Testis (tissue), 2 donors: ENCODE data around the gene ABCB11.

ENCODE experiments used
- CTCF ChIP-seq, 3 experiments: fragments of 450-650 bp in 2 of 3; fragments of 200-600 bp in 1 of 3; sonication (generic) in 1 of 3; IDR thresholded peaks; one replicate each; pipeline ENCODE4 v1.5.1; 2016 to 2019; ENCODE audit warnings: antibody characterized with exemption in 3 of 3, mild to moderate bottlenecking in 2 of 3, moderate library complexity in 1 of 3
- POLR2A ChIP-seq: fragments of 450-650 bp; IDR thresholded peaks from one replicate; pipeline ENCODE4 v1.6.1; 2017; ENCODE audit warnings: antibody characterized with exemption, mild to moderate bottlenecking, moderate library complexity

- no peak for TF ChIP-seq POLR2A
- TF ChIP-seq CTCF (IDR thresholded peaks at IDR 0.05) = no peak
These were observed 38.2 kb upstream of the ABCB11 start, which contains the start of gene DHRS9 for GRCh38 chr2:169069341-169069740.
